K562 (cell line): ENCODE measurements around the gene FABP3. TPM values are rescaled to one million over a fixed set of nuclear protein-coding genes. Genes with fewer than 3 reads are reported as not detected.

Source experiments
- ATAC-seq: fragments of 200-7000 bp; cut with Tn5 transposase; 3 replicates; pipeline ENCODE4 v1.9.1; 2020; ENCODE audit warnings: moderate library complexity
- BruUV-seq: library from RNA; stranded (reverse); fragments of 400-500 nt; replicated peaks from 2 replicates; lab custom pipeline; 2021; lab: Mats Ljungman, UMichigan
- CTCF ChIA-PET: fragments of 300-600 bp; formaldehyde crosslinking; extraction: SDS; loops from one replicate; lab custom pipeline; 2021; ENCODE audit warnings: low intra/inter-chr PET ratio; lab: Yijun Ruan, JAX
- POLR2A ChIA-PET: fragments of 300-600, 350-650 bp; sonication (Branson Sonifier 250); formaldehyde crosslinking; extraction: SDS; loops from one replicate; lab custom pipeline; 2021; ENCODE audit warnings: antibody characterized with exemption, inconsistent platforms; lab: Yijun Ruan, JAX
- DNase-seq, 4 experiments: peaks; one replicate each; pipeline versions ENCODE4 v3.0.0 to v3.0.0-alpha.2; 2011 to 2018; ENCODE audit warnings: low spot score in 3 of 4, mixed read lengths in 3 of 4; ENCODE audit errors: extremely low read depth in 1 of 4
- FAIRE-seq: peaks from 2 replicates; lab custom pipeline; 2011; peaks lifted over from hg19 to GRCh38; lab: Jason Lieb, UNC
- H2AFZ ChIP-seq: 2 replicates; pipeline ENCODE4 v1.6.0; 2011; ENCODE audit warnings: low read depth, low read length, control low read depth, inconsistent platforms
- H3K27ac ChIP-seq: fragments of 200-600 bp; 3 replicates; pipeline ENCODE4 v1.8.0; 2011; ENCODE audit warnings: low read depth, mild to moderate bottlenecking, control low read depth, inconsistent platforms, low read length, moderate library complexity, mixed read lengths; ENCODE audit errors: extremely low read depth
- H3K27me3 ChIP-seq, 2 experiments: fragments of 300-600 bp in 1 of 2; 2 replicates in 1 of 2; 3 replicates in 1 of 2; pipeline versions ENCODE4 v1.6.0 to v1.8.0; 2011; ENCODE audit warnings: inconsistent platforms in 2 of 2, low read length in 2 of 2, mild to moderate bottlenecking in 1 of 2, mixed read lengths in 1 of 2, moderate library complexity in 1 of 2; ENCODE audit not compliant: control insufficient read depth in 2 of 2, insufficient read depth in 2 of 2
- H3K36me3 ChIP-seq: fragments of 300-600 bp; 3 replicates; pipeline ENCODE4 v1.8.0; 2011; ENCODE audit warnings: mild to moderate bottlenecking, low read length, inconsistent platforms; ENCODE audit not compliant: control insufficient read depth, insufficient read depth
- H3K4me1 ChIP-seq, 2 experiments: fragments of 200-600 bp in 1 of 2; replicated peaks in 1 of 2; 2 replicates in 1 of 2; 3 replicates in 1 of 2; pipeline versions ENCODE4 v1.5.1 to v1.8.0; 2011; ENCODE audit warnings: inconsistent platforms in 2 of 2, low read length in 2 of 2, mild to moderate bottlenecking in 1 of 2, mixed read lengths in 1 of 2, moderate library complexity in 1 of 2; ENCODE audit not compliant: control insufficient read depth in 2 of 2, insufficient read depth in 2 of 2
- H3K4me2 ChIP-seq: 2 replicates; pipeline ENCODE4 v1.6.1; 2011; ENCODE audit warnings: low read length, control low read depth, inconsistent platforms, mixed read lengths; ENCODE audit not compliant: insufficient read depth
- H3K4me3 ChIP-seq: fragments of 200-600 bp; sonication (generic), shearing (Covaris generic); 2 replicates; pipeline ENCODE4 v1.5.1; 2016; ENCODE audit warnings: control low read depth, inconsistent platforms
- H3K79me2 ChIP-seq: fragments of 200-600 bp; 3 replicates; pipeline ENCODE4 v1.8.0; 2011; ENCODE audit warnings: low read length, inconsistent platforms; ENCODE audit not compliant: control insufficient read depth, insufficient read depth
- H3K9ac ChIP-seq, 2 experiments: 2 replicates each; pipeline versions ENCODE4 v1.6.0 to v1.6.1; 2011; ENCODE audit warnings: low read depth in 2 of 2, low read length in 2 of 2, control low read depth in 1 of 2, inconsistent platforms in 1 of 2, mild to moderate bottlenecking in 1 of 2, mixed read lengths in 1 of 2; ENCODE audit not compliant: insufficient read depth in 1 of 2
- H3K9me1 ChIP-seq: one replicate; pipeline ENCODE4 v1.6.0; 2011; ENCODE audit warnings: inconsistent platforms, mild to moderate bottlenecking, low read length, moderate library complexity; ENCODE audit not compliant: control insufficient read depth, insufficient read depth
- H3K9me3 ChIP-seq: replicated peaks from 2 replicates; pipeline ENCODE4 v1.5.1; 2011; ENCODE audit warnings: low read depth, low read length, inconsistent platforms; ENCODE audit not compliant: control insufficient read depth, insufficient read depth
- H4K20me1 ChIP-seq: replicated peaks from 2 replicates; pipeline ENCODE4 v1.6.1; 2011; ENCODE audit warnings: low read length, inconsistent platforms, mixed read lengths; ENCODE audit not compliant: control insufficient read depth, insufficient read depth
- ATF4 ChIP-seq: fragments of 450-650 bp; formaldehyde crosslinking; IDR thresholded peaks from 2 replicates; pipeline ENCODE4 v1.4.0; 2022; ENCODE audit warnings: mild to moderate bottlenecking, moderate library complexity
- BRCA1 ChIP-seq, 2 experiments: fragments of 450-650 bp in 1 of 2; sonication (generic) in 1 of 2; formaldehyde crosslinking in 1 of 2; IDR thresholded peaks; 2 replicates each; pipeline versions ENCODE4 v1.5.0 to v1.6.1; 2017 to 2020; ENCODE audit warnings: mild to moderate bottlenecking in 1 of 2, missing genetic modification reagents in 1 of 2
- CREB3 ChIP-seq: fragments of 450-650 bp; conservative IDR thresholded peaks from 2 replicates; pipeline ENCODE4 v1.6.1; 2016; ENCODE audit warnings: missing genetic modification characterization, low read depth, mild to moderate bottlenecking, missing compliant biosample characterization, moderate library complexity
- CXXC5 ChIP-seq: fragments of 250-450 bp; sonication (Bioruptor Pico); IDR thresholded peaks from 2 replicates; pipeline ENCODE4 v1.8.0; 2022; ENCODE audit warnings: inconsistent platforms, mild to moderate bottlenecking, moderate library complexity
- ILF3 ChIP-seq: fragments of 450-650 bp; IDR thresholded peaks from 2 replicates; pipeline ENCODE4 v1.6.1; 2018; ENCODE audit warnings: antibody characterized with exemption, mild to moderate bottlenecking, moderate library complexity, borderline replicate concordance
- KAT2B ChIP-seq: IDR thresholded peaks from one replicate; pipeline ENCODE4 v1.6.1; 2012; ENCODE audit warnings: low read depth, mild to moderate bottlenecking, control low read depth, inconsistent platforms, low read length, moderate library complexity
- MXI1 ChIP-seq: IDR thresholded peaks from 2 replicates; pipeline ENCODE4 v1.6.1; 2011; ENCODE audit warnings: low read depth, mild to moderate bottlenecking, improper control_type of control experiment, low read length
- TGIF2 ChIP-seq: sonication (generic); formaldehyde crosslinking; IDR thresholded peaks from 2 replicates; pipeline ENCODE4 v1.8.1; 2022; ENCODE audit warnings: mild to moderate bottlenecking, missing genetic modification reagents, moderate library complexity
- ZNF121 ChIP-seq: sonication (generic); formaldehyde crosslinking; conservative IDR thresholded peaks from 2 replicates; pipeline ENCODE4 v1.8.0; 2022; ENCODE audit warnings: missing genetic modification reagents
- ZNF445 ChIP-seq: fragments of 250-450 bp; sonication (Bioruptor Pico); IDR thresholded peaks from 2 replicates; pipeline ENCODE4 v1.4.0; 2020; ENCODE audit warnings: low read depth, mild to moderate bottlenecking, moderate library complexity
- ZNF740 ChIP-seq, 3 experiments: fragments of 200-800 bp in 1 of 3; sonication (Bioruptor generic) in 1 of 3; sonication (generic) in 1 of 3; formaldehyde crosslinking in 1 of 3; IDR thresholded peaks; 2 replicates each; pipeline versions ENCODE4 v1.6.1 to v1.8.0; 2016 to 2022; ENCODE audit warnings: mild to moderate bottlenecking in 2 of 3, missing compliant biosample characterization in 2 of 3, missing genetic modification characterization in 2 of 3, missing genetic modification reagents in 1 of 3
- WGBS: fragments of 100-300 bp; shearing (Covaris generic); methylation state at CpG from one replicate; pipeline ENCODE4 v1.1.6; 2016; ENCODE audit warnings: low coverage, mixed read lengths; ENCODE audit not compliant: insufficient coverage; ENCODE audit errors: missing lambda C conversion rate; 5-methylcytosine and 5-hydroxymethylcytosine counted together
- in situ Hi-C: fragments of 300-500 bp; cut with MboI; formaldehyde crosslinking; loops from 4 replicates; pipeline ENCODE4 v1.15.0; 2018; ENCODE audit warnings: inconsistent platforms, mixed read lengths
- intact Hi-C: fragments of 100-400 bp; cut with micrococcal nuclease; formaldehyde crosslinking; loops from 2 replicates; pipeline ENCODE4 v1.14.2; 2022
- polyA plus RNA-seq, 8 experiments: library from polyadenylated mRNA; depleted of rRNA in 4 of 8; stranded (reverse) in 5 of 8; unstranded in 3 of 8; fragments of >200 nt; fragmentation: Nextera tagmentation in 2 of 8; fragmentation: Illumina TruSeq in 1 of 8; extraction: Ambion mirVana in 2 of 8; extraction: Trizol in 1 of 8; gene quantifications; 2 replicates each; pipeline versions ENCODE4 v1.2.1 to v1.2.3, GENCODE V29; 2011 to 2014; ENCODE audit warnings: inconsistent platforms in 1 of 8, missing spikeins in 1 of 8
- total RNA-seq, 7 experiments: library from RNA; depleted of rRNA in 6 of 7; stranded (reverse); fragments of >200 nt in 6 of 7; fragmentation: Illumina TruSeq in 2 of 7; extraction: Trizol in 2 of 7; gene quantifications; 2 replicates each; pipeline versions ENCODE4 v1.2.1 to v1.2.3, GENCODE V29; 2011 to 2021; ENCODE audit warnings: low replicate concordance in 1 of 7
- TF ChIP-seq, protein P1 (sequence below): sonication (generic); formaldehyde crosslinking; IDR thresholded peaks from 2 replicates; pipeline ENCODE4 v1.9.0; 2022; ENCODE audit warnings: mild to moderate bottlenecking, missing genetic modification reagents
- TF ChIP-seq, protein P2 (sequence below): sonication (generic); formaldehyde crosslinking; IDR thresholded peaks from 2 replicates; pipeline ENCODE4 v1.9.0; 2022; ENCODE audit warnings: mild to moderate bottlenecking, missing genetic modification reagents

Gene FABP3
- total and polyA plus RNA-seq, 9 of the 15 experiments (the other 6 are each of a cell fraction or from before 2014, with no cell fraction given) = 0.22 TPM; not detected in 8

DNA sequence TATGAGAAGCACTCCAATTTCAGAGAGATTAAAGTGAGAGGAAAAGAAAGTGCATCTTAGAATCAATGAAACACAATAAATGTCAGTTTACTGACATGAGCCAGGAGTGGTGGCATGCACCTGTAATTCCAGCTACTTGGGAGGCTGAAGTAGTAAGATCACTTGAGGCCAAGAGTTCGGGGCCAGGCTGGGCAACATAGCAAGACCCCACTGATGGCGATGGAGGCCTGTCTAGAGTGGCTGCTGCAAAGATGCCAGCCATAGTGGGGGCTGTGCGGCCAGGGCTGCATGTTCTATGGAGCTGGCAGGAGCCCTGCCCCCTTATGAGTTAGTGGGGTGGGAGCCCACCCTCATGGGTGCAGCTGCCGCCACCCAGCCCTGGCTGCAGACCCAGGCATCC, 48.8 kb downstream of the FABP3 start:
- no TSS peak for BruUV-seq
- TF ChIP-seq TGIF2 (CRISPR knock-in tag) = no peak
- TF ChIP-seq, protein P1, sequence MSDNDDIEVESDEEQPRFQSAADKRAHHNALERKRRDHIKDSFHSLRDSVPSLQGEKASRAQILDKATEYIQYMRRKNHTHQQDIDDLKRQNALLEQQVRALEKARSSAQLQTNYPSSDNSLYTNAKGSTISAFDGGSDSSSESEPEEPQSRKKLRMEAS (CRISPR knock-in tag) = no peak
- no peak for TF ChIP-seq ILF3
- no peak for TF ChIP-seq CREB3 (tag)
- no peak for TF ChIP-seq CXXC5 (CRISPR knock-in tag)
- TF ChIP-seq KAT2B = no peak
- no peak for TF ChIP-seq BRCA1 (IDR thresholded peaks at IDR 0.05)
- 0 out of 2 replicates have a peak, but pooled peaks have one; percentile 3 for TF ChIP-seq BRCA1 (CRISPR knock-in tag; IDR thresholded peaks at IDR 0.05)
- no peak for TF ChIP-seq MXI1
- TF ChIP-seq ZNF445 (CRISPR knock-in tag) = no peak
- TF ChIP-seq ATF4 (CRISPR knock-in tag) = no peak
- TF ChIP-seq, protein P2, sequence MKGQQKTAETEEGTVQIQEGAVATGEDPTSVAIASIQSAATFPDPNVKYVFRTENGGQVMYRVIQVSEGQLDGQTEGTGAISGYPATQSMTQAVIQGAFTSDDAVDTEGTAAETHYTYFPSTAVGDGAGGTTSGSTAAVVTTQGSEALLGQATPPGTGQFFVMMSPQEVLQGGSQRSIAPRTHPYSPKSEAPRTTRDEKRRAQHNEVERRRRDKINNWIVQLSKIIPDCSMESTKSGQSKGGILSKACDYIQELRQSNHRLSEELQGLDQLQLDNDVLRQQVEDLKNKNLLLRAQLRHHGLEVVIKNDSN (CRISPR knock-in tag) = no peak
- TF ChIP-seq ZNF121 (CRISPR knock-in tag) = peak; percentile 88
- TF ChIP-seq ZNF740 (CRISPR knock-in tag; IDR thresholded peaks at IDR 0.05) = no peak
- no peak for TF ChIP-seq ZNF740 (tag; IDR thresholded peaks at IDR 0.05)
- H3K4me3 ChIP-seq = no peak overlapping the region

More for the DNA sequence above, 48.8 kb downstream of the FABP3 start:
- Histone ChIP-seq H3K9me1 (no peaks in the 10 kb centered on the region), H3K4me1 (peaks cover 0 to 10% of the 10 kb centered on the region in 2 experiments; a peak in 2 of 5 replicates), H4K20me1 (no peaks in the 10 kb centered on the region), H3K27ac (no peak overlapping the region), H3K27me3 (no peaks in the 10 kb centered on the region), H3K9ac (no peak overlapping the region), H3K9me3 (no peaks in the 10 kb centered on the region), H2AFZ (no peak overlapping the region), H3K4me2 (no peak overlapping the region), H3K36me3 (peaks cover 21% of the 10 kb centered on the region), H3K79me2 (no peaks in the 10 kb centered on the region)
- 97% methylated on average over 4 of the region's 4 CpGs for WGBS
- ATAC-seq (no peak), FAIRE-seq (no peak), DNase-seq (no peak)
- intact Hi-C loops (no loop called here), in situ Hi-C loops (no loop called here)
- ChIA-PET CTCF (no interaction called here), POLR2A (no interaction called here)
